Activated CD4-positive, alpha-beta T cell treated with anti-CD3 and anti-CD28 coated beads, Interleukin-2, amount 50 U/mL, for 1 hour (primary cell): ENCODE data around the gene CRACR2B.

Experiments
- DNase-seq: peaks from one replicate; pipeline ENCODE4 v3.0.0-alpha.2; 2020

The CRACR2B gene

DNA sequence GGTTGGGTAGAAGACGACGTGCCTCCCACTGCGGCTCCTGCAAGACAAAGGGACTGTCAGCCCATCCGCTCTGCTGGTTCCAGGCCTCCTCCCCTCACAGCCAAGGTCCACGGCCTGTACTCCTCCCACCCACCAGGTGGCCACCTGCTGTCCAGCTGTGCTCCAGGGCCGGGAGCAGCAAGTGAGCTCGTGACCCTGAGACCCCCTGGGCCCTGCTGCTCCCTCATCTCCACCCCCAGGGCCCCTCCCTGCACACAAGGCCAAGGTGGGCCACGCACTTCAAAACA is 42.4 kb downstream of the CRACR2B start:
- no peak for DNase-seq

DNA sequence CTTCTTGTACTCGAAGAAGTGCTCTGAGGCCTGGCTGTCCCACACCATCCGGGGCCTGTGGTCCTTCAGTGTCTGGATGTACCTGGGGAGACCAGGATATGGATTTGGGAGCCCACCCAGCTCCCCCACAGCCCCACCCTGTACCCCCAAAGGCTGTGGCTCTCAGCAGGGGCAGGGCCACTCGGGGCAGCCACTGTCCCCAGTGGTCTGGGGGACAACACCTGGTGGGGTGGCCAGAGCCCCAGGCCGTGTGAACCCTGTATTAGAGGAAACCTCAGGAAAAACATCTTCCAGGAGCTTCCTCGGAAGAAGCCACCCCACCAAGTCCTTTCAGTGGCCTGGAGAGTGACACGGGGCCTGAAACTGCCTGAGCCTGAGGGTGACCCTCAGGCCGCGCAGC is 42.7 kb downstream of the CRACR2B start:
- no peak for DNase-seq

DNA sequence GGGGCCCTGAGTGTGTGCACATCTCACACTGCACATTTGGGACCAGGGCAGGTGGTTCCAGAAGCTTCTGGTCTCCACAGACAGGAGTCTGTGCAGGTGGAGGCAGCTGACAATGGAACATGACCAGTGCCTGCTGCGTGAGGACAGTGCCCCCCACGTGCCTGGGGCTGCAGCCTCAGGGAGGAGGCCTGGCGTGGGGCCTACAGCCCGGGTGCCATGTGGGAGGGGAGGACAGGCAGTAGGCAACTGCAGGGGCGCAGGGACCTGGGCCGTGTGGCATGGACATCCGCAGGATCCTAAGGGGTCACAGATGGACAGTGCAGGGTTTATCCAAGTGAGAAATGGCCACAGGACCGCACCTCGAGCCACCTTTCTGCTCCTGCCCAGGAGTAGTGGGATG is 43.8 kb downstream of the CRACR2B start:
- DNase-seq = no peak

DNA sequence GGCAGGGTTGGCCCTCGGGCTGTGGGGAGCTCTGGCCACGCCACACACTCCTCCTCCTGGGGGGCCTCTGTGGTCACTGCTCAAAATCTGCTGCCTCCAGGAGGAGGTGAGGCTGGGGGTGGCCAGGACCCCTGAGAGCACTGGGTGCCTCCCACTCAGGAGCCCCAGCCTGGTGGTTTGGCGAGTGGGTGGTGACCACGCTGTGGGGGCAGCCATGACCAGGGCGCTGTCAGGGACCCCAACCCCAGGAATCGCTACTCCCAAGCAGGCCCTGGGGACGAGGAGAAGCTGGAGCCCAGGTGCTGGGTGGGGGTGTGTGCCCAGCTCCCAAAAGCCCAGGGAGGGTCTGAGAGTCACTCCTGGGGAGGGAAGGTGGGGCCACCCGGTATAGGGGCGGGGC is 45.1 kb downstream of the CRACR2B start:
- DNase-seq = no peak

DNA sequence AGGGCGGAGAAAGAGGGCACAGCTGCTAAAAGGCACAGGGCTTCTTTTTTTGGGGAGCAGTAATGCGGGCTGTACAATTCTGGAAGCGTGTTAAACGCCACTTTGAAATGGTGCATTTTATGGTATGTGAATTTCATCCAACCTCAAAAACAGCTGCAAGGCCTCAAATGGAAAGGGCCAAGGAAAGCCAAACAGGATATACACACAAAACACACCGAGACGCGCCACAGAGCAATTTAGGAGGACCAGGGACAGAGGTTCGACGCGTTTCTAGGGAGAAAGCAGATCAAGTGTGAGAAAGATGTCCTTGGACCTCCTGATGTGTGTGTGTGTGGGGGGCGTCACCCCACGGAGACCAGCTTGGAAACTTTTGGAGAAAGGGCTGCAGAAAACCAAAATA is 46.0 kb downstream of the CRACR2B start:
- DNase-seq = no peak

DNA sequence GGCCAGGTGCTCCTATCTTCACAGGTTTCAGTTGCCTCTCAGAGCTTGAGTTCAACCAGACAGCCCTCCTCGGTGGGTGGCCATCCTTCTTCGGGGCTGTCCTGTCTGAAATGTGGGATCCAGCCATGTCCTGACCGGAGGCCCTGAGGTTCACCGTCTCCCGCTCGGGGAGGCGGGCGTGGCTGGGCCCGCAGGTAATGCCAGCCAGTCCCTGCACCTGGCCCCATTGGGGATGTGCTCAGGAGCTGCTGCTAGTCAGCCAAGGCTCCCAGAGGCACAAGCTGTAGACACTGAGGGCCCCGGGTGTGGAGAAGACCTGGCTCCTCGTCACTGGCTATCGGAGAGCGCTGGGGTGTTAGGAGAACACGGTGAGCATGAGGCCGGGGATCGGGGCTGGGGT is 47.5 kb downstream of the CRACR2B start:
- no peak for DNase-seq

DNA sequence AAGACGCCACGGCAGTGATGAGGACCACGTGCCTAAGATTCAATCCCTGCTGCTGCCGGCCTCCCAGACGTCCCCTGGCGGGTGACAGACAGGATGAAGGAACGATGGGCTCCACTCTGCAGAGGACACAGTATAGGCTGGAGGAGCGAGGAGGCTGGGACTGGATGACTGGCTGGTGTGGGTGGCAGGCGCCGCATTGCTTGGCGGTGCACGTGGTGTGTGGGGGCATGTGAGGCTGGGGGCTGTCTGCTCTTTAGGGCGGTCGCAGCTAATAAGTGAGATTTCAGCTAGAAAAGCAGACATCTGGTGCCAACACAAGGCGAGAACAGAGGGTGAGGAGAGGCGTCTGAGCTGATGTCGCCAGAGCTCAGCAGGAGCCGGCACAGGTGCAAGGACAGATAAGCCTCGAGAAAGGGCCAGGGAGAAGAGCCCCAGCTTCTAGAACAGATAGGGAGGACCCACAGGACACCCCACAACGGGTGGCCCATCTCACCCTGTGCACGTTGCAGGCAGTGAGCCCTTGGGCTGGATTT is 48.1 kb downstream of the CRACR2B start:
- DNase-seq = no peak

DNA sequence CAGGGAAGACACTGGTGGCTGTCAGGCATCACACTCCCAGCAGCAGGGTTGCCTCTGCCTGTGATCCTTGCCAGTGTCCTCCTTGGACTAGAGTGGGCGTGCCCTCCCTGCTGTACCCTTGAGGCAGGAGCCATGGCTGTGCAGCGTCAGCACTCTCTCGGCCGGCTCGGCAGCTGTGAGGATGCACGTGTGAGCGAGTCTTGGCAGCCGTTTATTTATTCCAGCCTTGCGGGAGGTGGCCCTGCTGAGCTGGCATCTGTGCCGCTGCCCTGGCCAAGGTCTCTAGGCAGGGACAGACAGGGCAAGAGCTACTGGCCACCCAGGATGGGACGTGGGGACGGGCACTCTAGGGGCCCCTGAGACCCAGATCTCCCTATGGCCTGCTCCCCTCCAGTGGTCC is 48.8 kb downstream of the CRACR2B start:
- DNase-seq = no peak

DNA sequence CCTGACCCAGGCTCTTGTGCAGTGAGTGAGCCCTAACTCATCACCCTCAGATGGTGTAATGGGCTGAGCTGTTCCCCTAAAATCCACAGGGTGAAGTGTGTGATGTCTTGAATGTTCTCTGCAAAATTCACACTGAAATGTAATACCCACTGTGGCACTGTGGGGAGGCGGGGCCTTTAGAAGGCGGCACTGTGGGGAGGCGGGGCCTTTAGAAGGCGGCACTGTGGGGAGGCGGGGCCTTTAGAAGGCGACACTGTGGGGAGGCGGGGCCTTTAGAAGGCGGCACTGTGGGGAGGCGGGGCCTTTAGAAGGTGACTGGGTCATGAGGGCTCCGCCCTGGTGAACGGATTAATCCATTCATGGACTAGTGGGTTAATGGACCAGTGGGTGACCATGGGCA is 49.8 kb downstream of the CRACR2B start:
- DNase-seq = no peak

DNA sequence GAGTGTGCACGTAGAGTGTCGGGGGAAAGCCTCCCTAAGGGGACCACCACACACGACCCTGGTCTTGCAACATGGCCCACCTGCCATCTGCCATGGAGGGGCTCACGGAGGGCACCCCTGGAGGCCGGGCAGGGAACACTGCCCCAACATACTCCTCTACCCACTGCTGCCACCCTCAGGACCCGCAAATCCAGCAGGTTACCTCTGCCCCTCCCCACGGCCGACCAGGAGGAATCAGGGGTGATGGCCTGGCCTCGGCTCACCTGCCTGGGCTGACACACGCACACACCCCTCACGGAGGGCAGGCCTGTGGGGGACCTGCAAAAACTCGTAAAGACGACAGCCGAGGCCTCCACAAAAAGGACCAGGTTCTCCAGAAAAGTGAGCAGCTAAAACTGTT is 52.7 kb downstream of the CRACR2B start:
- no peak for DNase-seq
